HepG2 (cell line): ENCODE measurements around the gene ANKRD55. TPM values are rescaled to one million over a fixed set of nuclear protein-coding genes. Genes with fewer than 3 reads are reported as not detected.

ENCODE experiments used
- ATAC-seq: fragments of 200-7000 bp; cut with Tn5 transposase; 3 replicates; pipeline ENCODE4 v1.9.1; 2020; ENCODE audit warnings: mild to moderate bottlenecking, moderate library complexity
- BruUV-seq: library from RNA; stranded (reverse); fragments of 400-500 nt; replicated peaks from 2 replicates; lab custom pipeline; 2021; lab: Mats Ljungman, UMichigan
- CTCF ChIA-PET: fragments of 300-600 bp; formaldehyde crosslinking; extraction: SDS; loops from one replicate; lab custom pipeline; 2021; ENCODE audit warnings: low total read pairs, inconsistent platforms, low intra/inter-chr PET ratio; lab: Yijun Ruan, JAX
- POLR2A ChIA-PET: fragments of 350-600 bp; sonication (Branson Sonifier 250); formaldehyde crosslinking; loops from one replicate; lab custom pipeline; 2020; ENCODE audit warnings: antibody characterized with exemption, inconsistent platforms; lab: Yijun Ruan, JAX
- DNase-seq: peaks from one replicate; pipeline ENCODE4 v3.0.0-alpha.2; 2015; ENCODE audit warnings: low spot score
- FAIRE-seq: peaks from 3 replicates; lab custom pipeline; 2011; peaks lifted over from hg19 to GRCh38; lab: Jason Lieb, UNC
- H2AFZ ChIP-seq: one replicate; pipeline ENCODE4 v1.6.1; 2011; ENCODE audit warnings: low read length, inconsistent platforms
- H3K27ac ChIP-seq: fragments of 300-600 bp; 3 replicates; pipeline ENCODE4 v1.8.0; 2011; ENCODE audit warnings: mixed run types, mild to moderate bottlenecking, mixed read lengths, low read length, inconsistent platforms; ENCODE audit not compliant: insufficient read depth; ENCODE audit errors: extremely low read length
- H3K27me3 ChIP-seq, 2 experiments: fragments of 200-600 bp in 1 of 2; 2 replicates in 1 of 2; 3 replicates in 1 of 2; pipeline versions ENCODE4 v1.6.0 to v1.8.0; 2011; ENCODE audit warnings: low read length in 2 of 2, mild to moderate bottlenecking in 2 of 2, moderate library complexity in 2 of 2, inconsistent platforms in 1 of 2; ENCODE audit not compliant: insufficient read depth in 2 of 2, control insufficient read depth in 1 of 2
- H3K36me3 ChIP-seq, 2 experiments: fragments of 200-600 bp in 1 of 2; replicated peaks in 1 of 2; 2 replicates in 1 of 2; 3 replicates in 1 of 2; pipeline versions ENCODE4 v1.5.1 to v1.8.0; 2011; ENCODE audit warnings: low read length in 2 of 2, inconsistent platforms in 1 of 2; ENCODE audit not compliant: insufficient read depth in 2 of 2, control insufficient read depth in 1 of 2
- H3K4me1 ChIP-seq: 2 replicates; pipeline ENCODE4 v1.5.1; 2012; ENCODE audit warnings: low read length, inconsistent platforms; ENCODE audit not compliant: insufficient read depth
- H3K4me2 ChIP-seq: 2 replicates; pipeline ENCODE4 v1.6.0; 2011; ENCODE audit warnings: low read depth, low read length, inconsistent platforms
- H3K4me3 ChIP-seq, 3 experiments: fragments of 200-600 bp in 1 of 3; sonication (generic), shearing (Covaris generic) in 1 of 3; replicated peaks in 1 of 3; 2 replicates each; pipeline ENCODE4 v1.5.1; 2011 to 2016; ENCODE audit warnings: low read length in 3 of 3, inconsistent platforms in 2 of 3, low read depth in 2 of 3, mild to moderate bottlenecking in 2 of 3, control low read depth in 1 of 3, mixed read lengths in 1 of 3; ENCODE audit not compliant: insufficient read depth in 1 of 3
- H3K79me2 ChIP-seq: one replicate; pipeline ENCODE4 v1.6.1; 2011; ENCODE audit warnings: low read length, inconsistent platforms; ENCODE audit not compliant: insufficient read depth
- H3K9ac ChIP-seq: 2 replicates; pipeline ENCODE4 v1.6.0; 2011; ENCODE audit warnings: mild to moderate bottlenecking, low read depth, low read length, inconsistent platforms; ENCODE audit not compliant: insufficient read depth
- H3K9me3 ChIP-seq: 2 replicates; pipeline ENCODE4 v1.5.1; 2012; ENCODE audit warnings: mild to moderate bottlenecking, low read length
- H4K20me1 ChIP-seq: 2 replicates; pipeline ENCODE4 v1.6.0; 2011; ENCODE audit warnings: inconsistent platforms, mild to moderate bottlenecking, low read length, moderate library complexity; ENCODE audit not compliant: insufficient read depth
- ARID2 ChIP-seq: sonication (generic); formaldehyde crosslinking; IDR thresholded peaks from 2 replicates; pipeline ENCODE4 v1.8.1; 2022; ENCODE audit warnings: mild to moderate bottlenecking, missing genetic modification reagents, borderline replicate concordance
- RFXAP ChIP-seq: sonication (generic); formaldehyde crosslinking; IDR thresholded peaks from 2 replicates; pipeline ENCODE4 v1.4.0; 2020; ENCODE audit warnings: missing genetic modification reagents, borderline replicate concordance
- ZNF713 ChIP-seq: sonication (generic); formaldehyde crosslinking; IDR thresholded peaks from 2 replicates; pipeline ENCODE4 v1.4.0; 2020; ENCODE audit warnings: mild to moderate bottlenecking, missing genetic modification reagents
- WGBS: methylation state at CpG from one replicate; pipeline ENCODE4 v1.1.6; 2017; ENCODE audit warnings: low lambda C conversion rate; 5-methylcytosine and 5-hydroxymethylcytosine counted together
- in situ Hi-C: cut with HindIII; loops from 2 replicates; pipeline ENCODE4 v1.10.0; 2017; ENCODE audit warnings: low pct_unique_long_range_greater_than_20kb; ENCODE audit not compliant: extremely low pct_ligation_motif_present
- intact Hi-C: fragments of 100-400 bp; cut with micrococcal nuclease; formaldehyde crosslinking; loops from one replicate; pipeline ENCODE4 v1.10.0; 2022; ENCODE audit not compliant: unreplicated experiment
- polyA plus RNA-seq, 8 experiments: library from polyadenylated mRNA; depleted of rRNA in 3 of 8; stranded (reverse) in 7 of 8; unstranded in 1 of 8; fragments of >200 nt; fragmentation: Illumina TruSeq in 4 of 8; extraction: Trizol in 4 of 8; gene quantifications; 2 replicates each; pipeline versions ENCODE4 v1.2.1 to v1.2.3, GENCODE V29; 2011 to 2016; ENCODE audit warnings: low read depth in 4 of 8, missing spikeins in 1 of 8, mixed read lengths in 1 of 8; ENCODE audit not compliant: insufficient read depth in 1 of 8
- total RNA-seq, 5 experiments: library from RNA; depleted of rRNA; stranded (reverse); fragments of >200 nt; fragmentation: Illumina TruSeq; extraction: Trizol; gene quantifications; 2 replicates each; pipeline ENCODE4 v1.2.3, GENCODE V29; 2016; ENCODE audit warnings: low read depth in 1 of 5
- TF ChIP-seq, protein P1 (sequence below): sonication (generic); formaldehyde crosslinking; IDR thresholded peaks from 2 replicates; pipeline ENCODE4 v1.5.1; 2020; ENCODE audit warnings: missing genetic modification reagents, mild to moderate bottlenecking, borderline replicate concordance
- TF ChIP-seq, protein P2 (sequence below): sonication (generic); formaldehyde crosslinking; IDR thresholded peaks from 2 replicates; pipeline ENCODE4 v1.4.0; 2020; ENCODE audit warnings: missing genetic modification reagents, borderline replicate concordance

The ANKRD55 gene
- total and polyA plus RNA-seq, 2 of the 13 experiments (the other 11 are each of a cell fraction or from before 2014, with no cell fraction given): 0.11 to 0.28 TPM

DNA sequence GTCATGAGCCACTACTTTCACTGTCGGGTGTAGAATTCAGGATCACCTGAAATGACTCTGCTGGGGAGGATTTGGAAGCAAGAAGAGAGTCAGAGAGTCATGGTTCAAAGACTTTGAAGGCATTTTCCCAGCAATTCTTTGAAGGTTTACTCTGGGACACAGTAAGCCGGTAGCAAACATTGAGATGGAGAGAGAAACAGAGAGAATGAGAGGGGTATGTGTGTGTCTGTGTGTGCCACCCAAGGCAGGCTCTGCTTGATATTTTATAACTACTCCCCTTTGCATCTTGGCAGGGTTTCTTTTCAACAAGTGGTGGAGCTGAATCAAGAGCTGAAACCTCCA is 89.8 kb downstream of the ANKRD55 start:
- in situ Hi-C loops (no loop called here), intact Hi-C loops (no loop called here)
- 11% methylated on average over 2 of the region's 2 CpGs for WGBS
- Histone ChIP-seq H3K27me3 (no peaks in the 10 kb centered on the region; a peak in 1 of 5 replicates), H3K4me1 (peaks cover 55% of the 10 kb centered on the region), H3K9ac (no peak overlapping the region), H3K79me2 (no peaks in the 10 kb centered on the region), H3K4me3 (peak overlapping the region in 2 of 3 experiments; percentile 1 to 8; a peak in 2 of 6 replicates), H2AFZ (no peak overlapping the region), H3K9me3 (no peaks in the 10 kb centered on the region), H4K20me1 (no peaks in the 10 kb centered on the region), H3K27ac (no peak overlapping the region), H3K4me2 (peak overlapping the region; percentile 45), H3K36me3 (no peaks in the 10 kb centered on the region)
- ChIA-PET CTCF (no interaction called here), POLR2A (interaction anchor here (0.9 kb wide), 1 partner anchor 27 kb away, joined by 3 read pairs; no protein-coding TSS in a partner anchor)
- peak; percentile 38 for DNase-seq
- no TSS peak for BruUV-seq
- no peak for FAIRE-seq
- peak; percentile 63 for ATAC-seq
- TF ChIP-seq, protein P1, sequence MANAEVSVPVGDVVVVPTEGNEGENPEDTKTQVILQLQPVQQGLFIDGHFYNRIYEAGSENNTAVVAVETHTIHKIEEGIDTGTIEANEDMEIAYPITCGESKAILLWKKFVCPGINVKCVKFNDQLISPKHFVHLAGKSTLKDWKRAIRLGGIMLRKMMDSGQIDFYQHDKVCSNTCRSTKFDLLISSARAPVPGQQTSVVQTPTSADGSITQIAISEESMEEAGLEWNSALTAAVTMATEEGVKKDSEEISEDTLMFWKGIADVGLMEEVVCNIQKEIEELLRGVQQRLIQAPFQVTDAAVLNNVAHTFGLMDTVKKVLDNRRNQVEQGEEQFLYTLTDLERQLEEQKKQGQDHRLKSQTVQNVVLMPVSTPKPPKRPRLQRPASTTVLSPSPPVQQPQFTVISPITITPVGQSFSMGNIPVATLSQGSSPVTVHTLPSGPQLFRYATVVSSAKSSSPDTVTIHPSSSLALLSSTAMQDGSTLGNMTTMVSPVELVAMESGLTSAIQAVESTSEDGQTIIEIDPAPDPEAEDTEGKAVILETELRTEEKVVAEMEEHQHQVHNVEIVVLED: no peak
- TF ChIP-seq, protein P2, sequence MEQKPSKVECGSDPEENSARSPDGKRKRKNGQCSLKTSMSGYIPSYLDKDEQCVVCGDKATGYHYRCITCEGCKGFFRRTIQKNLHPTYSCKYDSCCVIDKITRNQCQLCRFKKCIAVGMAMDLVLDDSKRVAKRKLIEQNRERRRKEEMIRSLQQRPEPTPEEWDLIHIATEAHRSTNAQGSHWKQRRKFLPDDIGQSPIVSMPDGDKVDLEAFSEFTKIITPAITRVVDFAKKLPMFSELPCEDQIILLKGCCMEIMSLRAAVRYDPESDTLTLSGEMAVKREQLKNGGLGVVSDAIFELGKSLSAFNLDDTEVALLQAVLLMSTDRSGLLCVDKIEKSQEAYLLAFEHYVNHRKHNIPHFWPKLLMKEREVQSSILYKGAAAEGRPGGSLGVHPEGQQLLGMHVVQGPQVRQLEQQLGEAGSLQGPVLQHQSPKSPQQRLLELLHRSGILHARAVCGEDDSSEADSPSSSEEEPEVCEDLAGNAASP: peak; percentile 21; the same call in 1 of the 2 replicates
- TF ChIP-seq ARID2 (CRISPR knock-in tag): no peak
- TF ChIP-seq ZNF713: no peak
- no peak for TF ChIP-seq RFXAP (CRISPR knock-in tag)
